ENCODE results near the gene TAAR8. TPM values are rescaled to one million over a fixed set of nuclear protein-coding genes. Genes with fewer than 3 reads are reported as not detected.

The TAAR8 gene
- polyA plus RNA-seq, 1 donor (not counting 4 experiments of a cell fraction or from before 2014, with no cell fraction given), result not detected

DNA sequence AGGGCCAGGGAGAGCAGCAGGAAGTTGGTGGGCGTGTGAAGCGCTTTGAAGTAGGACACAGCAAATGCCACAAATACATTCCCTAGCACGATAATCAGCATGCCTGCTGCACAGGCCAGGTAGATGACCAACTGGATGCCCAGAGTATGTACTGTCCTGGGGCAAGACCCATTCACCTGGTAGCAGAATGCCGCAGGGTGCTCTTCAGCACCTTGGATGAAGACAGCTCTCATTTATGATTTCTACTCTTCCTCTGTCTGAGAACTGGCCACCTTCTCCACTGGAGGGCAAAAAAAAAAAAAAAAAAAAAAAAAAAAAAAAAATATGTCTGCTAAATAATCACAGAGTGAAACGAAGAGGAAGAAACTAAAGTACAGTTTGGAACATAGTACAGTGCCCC lies 37.0 kb downstream of the TAAR8 start, which contains the start of gene TAAR5:
TAAR5 (minus strand) TSS at position 288 of the 400 bp plus-strand sequence; CDS start at position 233, 55 bp downstream.
- no peaks in the 10 kb centered on the region for H3K9me3 ChIP-seq (ENCODE audit: control insufficient read depth, low read depth, low read length)
- no peak within 1 kb of the TSS for H3K27ac ChIP-seq (ENCODE audit: control insufficient read depth, insufficient read depth, low read length)
- H4K20me1 ChIP-seq (ENCODE audit: control insufficient read depth, extremely low read depth, insufficient read depth, low read length), result no peaks in the 10 kb centered on the region
- no peaks in the 10 kb centered on the region for H3K9me1 ChIP-seq (ENCODE audit: control insufficient read depth, extremely low read depth, insufficient read depth, low read length)
- no peaks in the 10 kb centered on the region for H3K36me3 ChIP-seq (ENCODE audit: control insufficient read depth in 2 of 2, extremely low read depth in 1 of 2, insufficient read depth in 2 of 2, low read length in 2 of 2)
- no peak within 1 kb of the TSS for H2AFZ ChIP-seq (ENCODE audit: control insufficient read depth, low read length)
- H3K27me3 ChIP-seq (ENCODE audit: control insufficient read depth, extremely low read depth, insufficient read depth, low read length), result peaks cover 2% of the 10 kb centered on the region
- dilution Hi-C loops (cut with MboI; ENCODE audit: extremely low pct_ligation_motif_present, low sequenced_read_pairs), result no loop called here
- H3K4me3 ChIP-seq (ENCODE audit: control insufficient read depth in 2 of 3, extremely low read depth in 1 of 3, insufficient read depth in 2 of 3, low read depth in 1 of 3, low read length in 3 of 3), result no peak within 1 kb of the TSS
- FAIRE-seq (no peak), DNase-seq (ENCODE audit: low read depth, low spot score) (no peak)
- H3K4me1 ChIP-seq (ENCODE audit: control insufficient read depth, extremely low read depth, insufficient read depth, low read length), result no peaks in the 10 kb centered on the region
- H3K79me2 ChIP-seq (ENCODE audit: control insufficient read depth, insufficient read depth, low read length), result no peaks in the 10 kb centered on the region
- TF ChIP-seq, protein P1, sequence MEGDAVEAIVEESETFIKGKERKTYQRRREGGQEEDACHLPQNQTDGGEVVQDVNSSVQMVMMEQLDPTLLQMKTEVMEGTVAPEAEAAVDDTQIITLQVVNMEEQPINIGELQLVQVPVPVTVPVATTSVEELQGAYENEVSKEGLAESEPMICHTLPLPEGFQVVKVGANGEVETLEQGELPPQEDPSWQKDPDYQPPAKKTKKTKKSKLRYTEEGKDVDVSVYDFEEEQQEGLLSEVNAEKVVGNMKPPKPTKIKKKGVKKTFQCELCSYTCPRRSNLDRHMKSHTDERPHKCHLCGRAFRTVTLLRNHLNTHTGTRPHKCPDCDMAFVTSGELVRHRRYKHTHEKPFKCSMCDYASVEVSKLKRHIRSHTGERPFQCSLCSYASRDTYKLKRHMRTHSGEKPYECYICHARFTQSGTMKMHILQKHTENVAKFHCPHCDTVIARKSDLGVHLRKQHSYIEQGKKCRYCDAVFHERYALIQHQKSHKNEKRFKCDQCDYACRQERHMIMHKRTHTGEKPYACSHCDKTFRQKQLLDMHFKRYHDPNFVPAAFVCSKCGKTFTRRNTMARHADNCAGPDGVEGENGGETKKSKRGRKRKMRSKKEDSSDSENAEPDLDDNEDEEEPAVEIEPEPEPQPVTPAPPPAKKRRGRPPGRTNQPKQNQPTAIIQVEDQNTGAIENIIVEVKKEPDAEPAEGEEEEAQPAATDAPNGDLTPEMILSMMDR (optimal IDR thresholded peaks at IDR 0.05 in 1 of 3, IDR thresholded peaks at IDR 0.05 in 1 of 3, conservative IDR thresholded peaks at IDR 0.05 in 1 of 3; ENCODE audit: extremely low read depth in 1 of 3, insufficient read depth in 2 of 3, low read length in 3 of 3), result no peak
- no peak for TF ChIP-seq EZH2 (IDR thresholded peaks at IDR 0.05; ENCODE audit: low read length)
- no peak within 1 kb of the TSS for H3K4me2 ChIP-seq (ENCODE audit: control insufficient read depth, extremely low read depth, insufficient read depth, low read depth, low read length)
- H3K9ac ChIP-seq (ENCODE audit: control insufficient read depth, extremely low read depth, insufficient read depth, low read length), result no peak within 1 kb of the TSS

DNA sequence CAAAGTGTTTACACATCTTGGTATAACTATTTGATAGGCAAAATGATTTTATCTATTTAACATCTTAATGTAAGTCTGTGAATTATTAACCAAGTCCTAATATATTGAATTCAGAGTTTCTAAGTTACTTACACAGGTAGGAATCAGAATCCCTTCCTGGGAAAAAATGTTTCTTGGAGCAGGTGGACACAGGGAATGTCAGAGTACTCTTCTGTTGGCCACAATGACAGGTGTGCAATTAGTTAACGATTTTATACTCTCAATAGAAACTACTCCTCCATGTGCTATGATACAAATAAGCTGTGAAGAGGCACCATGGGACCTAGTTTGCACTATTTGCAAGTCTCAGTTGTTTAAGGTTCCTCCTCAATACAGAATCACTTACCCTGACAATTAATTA lies 37.9 kb downstream of the TAAR8 start:
- DNase-seq (ENCODE audit: low read depth, low spot score), result no peak
- Histone ChIP-seq H3K4me1 (ENCODE audit: control insufficient read depth, extremely low read depth, insufficient read depth, low read length) (no peaks in the 10 kb centered on the region), H3K4me3 (ENCODE audit: control insufficient read depth in 2 of 3, extremely low read depth in 1 of 3, insufficient read depth in 2 of 3, low read depth in 1 of 3, low read length in 3 of 3) (no peak overlapping the region), H2AFZ (ENCODE audit: control insufficient read depth, low read length) (no peak overlapping the region), H3K9me1 (ENCODE audit: control insufficient read depth, extremely low read depth, insufficient read depth, low read length) (no peaks in the 10 kb centered on the region), H3K79me2 (ENCODE audit: control insufficient read depth, insufficient read depth, low read length) (no peaks in the 10 kb centered on the region), H3K27ac (ENCODE audit: control insufficient read depth, insufficient read depth, low read length) (no peak overlapping the region), H3K4me2 (ENCODE audit: control insufficient read depth, extremely low read depth, insufficient read depth, low read depth, low read length) (no peak overlapping the region), H3K36me3 (ENCODE audit: control insufficient read depth in 2 of 2, extremely low read depth in 1 of 2, insufficient read depth in 2 of 2, low read length in 2 of 2) (no peaks in the 10 kb centered on the region), H3K9ac (ENCODE audit: control insufficient read depth, extremely low read depth, insufficient read depth, low read length) (no peak overlapping the region), H3K9me3 (ENCODE audit: control insufficient read depth, low read depth, low read length) (no peaks in the 10 kb centered on the region), H3K27me3 (ENCODE audit: control insufficient read depth, extremely low read depth, insufficient read depth, low read length) (no peaks in the 10 kb centered on the region), H4K20me1 (ENCODE audit: control insufficient read depth, extremely low read depth, insufficient read depth, low read length) (no peaks in the 10 kb centered on the region)
- TF ChIP-seq, protein P1 (optimal IDR thresholded peaks at IDR 0.05 in 1 of 3, IDR thresholded peaks at IDR 0.05 in 1 of 3, conservative IDR thresholded peaks at IDR 0.05 in 1 of 3; ENCODE audit: extremely low read depth in 1 of 3, insufficient read depth in 2 of 3, low read length in 3 of 3), result no peak
- no peak for TF ChIP-seq EZH2 (IDR thresholded peaks at IDR 0.05; ENCODE audit: low read length)
- dilution Hi-C loops (cut with MboI; ENCODE audit: extremely low pct_ligation_motif_present, low sequenced_read_pairs), result no loop called here
- no peak for FAIRE-seq

All from keratinocyte (primary cell).